ENCODE results near the gene EIF4H. TPM values are rescaled to one million over a fixed set of nuclear protein-coding genes. Genes with fewer than 3 reads are reported as not detected.
A peak's percentile ranks its signal among the peaks of the same experiment; 100 is the strongest.

The EIF4H gene
- total and polyA plus RNA-seq, 3 donors from 2014 or later, result 142 to 217 (median 157) TPM

DNA sequence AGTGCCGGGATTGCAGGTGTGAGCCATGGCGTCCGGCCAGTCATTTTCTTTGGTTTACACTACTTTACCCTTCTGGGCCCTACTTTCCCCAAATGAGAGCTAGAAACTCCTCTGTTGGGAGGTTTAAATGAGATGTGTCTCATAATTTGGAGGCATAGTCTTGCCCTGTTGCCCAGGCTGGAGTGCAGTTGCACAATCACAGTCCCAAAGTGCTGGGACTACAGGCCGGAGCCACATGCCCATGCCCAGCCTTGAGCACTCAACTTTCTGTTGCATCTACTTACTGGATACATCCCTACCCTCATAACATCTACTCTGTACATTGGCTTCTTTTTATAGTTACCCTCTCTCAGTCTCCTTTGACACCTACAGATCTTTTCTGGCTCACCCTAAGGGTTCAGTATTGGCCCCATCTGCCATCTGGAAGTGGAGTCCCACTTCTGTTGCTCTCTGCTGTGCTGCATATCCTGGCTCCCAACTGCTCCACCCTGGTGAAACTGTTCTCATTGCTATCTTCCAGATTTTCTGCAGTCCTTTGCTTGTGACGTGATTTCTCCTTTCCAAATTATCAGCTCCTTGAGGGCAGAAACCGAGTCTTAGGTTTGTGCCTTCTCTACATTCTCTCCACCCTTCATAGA is 8.4 kb downstream of the EIF4H start:
- intact Hi-C loops (cut with DNase I; ENCODE audit: low total_unique reads), result no loop called here
- Histone ChIP-seq H3K27me3 (no peaks in the 10 kb centered on the region), H3K36me3 (ENCODE audit: low read depth, missing control alignments) (no peaks in the 10 kb centered on the region), H3K9me3 (no peaks in the 10 kb centered on the region), H3K4me3 (no peak overlapping the region), H3K4me1 (peaks cover 33% of the 10 kb centered on the region), H3K27ac (no peak overlapping the region)
- DNase-seq, result no peak
- TF ChIP-seq POLR2A (IDR thresholded peaks at IDR 0.05), result no peak
- TF ChIP-seq, protein P1, sequence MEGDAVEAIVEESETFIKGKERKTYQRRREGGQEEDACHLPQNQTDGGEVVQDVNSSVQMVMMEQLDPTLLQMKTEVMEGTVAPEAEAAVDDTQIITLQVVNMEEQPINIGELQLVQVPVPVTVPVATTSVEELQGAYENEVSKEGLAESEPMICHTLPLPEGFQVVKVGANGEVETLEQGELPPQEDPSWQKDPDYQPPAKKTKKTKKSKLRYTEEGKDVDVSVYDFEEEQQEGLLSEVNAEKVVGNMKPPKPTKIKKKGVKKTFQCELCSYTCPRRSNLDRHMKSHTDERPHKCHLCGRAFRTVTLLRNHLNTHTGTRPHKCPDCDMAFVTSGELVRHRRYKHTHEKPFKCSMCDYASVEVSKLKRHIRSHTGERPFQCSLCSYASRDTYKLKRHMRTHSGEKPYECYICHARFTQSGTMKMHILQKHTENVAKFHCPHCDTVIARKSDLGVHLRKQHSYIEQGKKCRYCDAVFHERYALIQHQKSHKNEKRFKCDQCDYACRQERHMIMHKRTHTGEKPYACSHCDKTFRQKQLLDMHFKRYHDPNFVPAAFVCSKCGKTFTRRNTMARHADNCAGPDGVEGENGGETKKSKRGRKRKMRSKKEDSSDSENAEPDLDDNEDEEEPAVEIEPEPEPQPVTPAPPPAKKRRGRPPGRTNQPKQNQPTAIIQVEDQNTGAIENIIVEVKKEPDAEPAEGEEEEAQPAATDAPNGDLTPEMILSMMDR (IDR thresholded peaks at IDR 0.05), result no peak
- WGBS, 2 donors, result 72 to 74% methylated on average over 6 of the region's 6 CpGs

DNA sequence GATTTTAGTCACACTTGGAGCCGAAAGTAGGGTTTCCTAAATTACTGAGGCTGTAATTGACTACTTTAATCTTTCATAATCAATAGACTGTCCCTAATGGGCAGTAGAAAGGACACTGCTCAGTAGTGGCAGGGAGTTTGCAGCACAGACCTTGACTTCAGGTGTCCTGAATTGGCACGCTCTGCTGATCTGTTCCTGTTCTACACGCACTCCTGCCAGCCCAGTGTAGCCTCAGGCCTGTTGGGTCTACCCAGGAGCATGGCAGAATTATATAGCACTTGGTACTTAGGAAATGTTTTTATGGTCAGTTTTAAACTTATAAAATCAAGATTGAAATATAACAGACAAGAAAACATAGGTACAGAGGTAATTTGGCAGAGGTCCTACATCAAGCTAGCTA is 9.0 kb downstream of the EIF4H start:
- Histone ChIP-seq H3K27ac (no peak overlapping the region), H3K36me3 (ENCODE audit: low read depth, missing control alignments) (no peaks in the 10 kb centered on the region), H3K4me1 (peaks cover 31% of the 10 kb centered on the region), H3K9me3 (no peaks in the 10 kb centered on the region), H3K27me3 (no peaks in the 10 kb centered on the region), H3K4me3 (no peak overlapping the region)
- TF ChIP-seq, protein P1 (IDR thresholded peaks at IDR 0.05), result no peak
- no peak for TF ChIP-seq POLR2A (IDR thresholded peaks at IDR 0.05)
- no peak for DNase-seq
- WGBS, 2 donors, result 61 to 68% methylated on average over 3 of the region's 3 CpGs
- intact Hi-C loops (cut with DNase I; ENCODE audit: low total_unique reads), result no loop called here

DNA sequence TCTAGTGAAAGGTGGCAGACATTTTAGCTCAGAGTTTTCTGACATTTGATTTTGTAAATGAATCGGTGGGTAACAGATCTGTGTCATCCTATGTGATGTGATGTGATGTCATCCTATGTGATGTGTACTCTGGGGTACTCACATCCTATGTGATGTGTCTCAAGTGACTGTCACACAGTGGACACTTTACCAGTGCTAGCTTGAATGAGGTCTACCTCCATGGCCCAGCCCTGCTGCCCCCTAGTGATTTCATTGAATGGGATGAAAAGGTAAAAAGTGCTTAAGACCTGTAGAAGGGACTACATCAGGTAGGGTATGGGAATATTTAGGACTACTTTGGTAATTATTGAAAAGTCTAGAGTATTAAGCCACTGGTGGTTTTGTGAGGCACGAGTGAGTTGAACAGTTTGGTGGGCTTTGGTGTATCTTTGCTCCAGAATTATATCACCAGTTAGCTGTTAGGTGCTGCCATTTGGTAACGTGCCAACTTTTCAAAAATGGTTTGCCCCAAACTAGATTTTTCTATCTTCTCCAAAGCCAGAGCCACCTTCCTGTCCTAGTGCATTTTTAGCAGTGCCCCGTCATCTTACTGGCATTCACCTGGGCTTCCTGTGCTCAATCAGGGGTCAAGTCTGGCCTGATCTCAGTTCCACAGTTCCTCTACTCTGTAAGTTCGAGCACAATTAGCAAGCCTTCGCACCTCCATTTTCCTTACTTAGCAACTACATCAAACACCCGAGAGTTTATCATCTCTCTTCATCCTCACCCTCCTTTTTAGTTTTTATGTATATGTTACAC is 9.7 kb downstream of the EIF4H start:
- Histone ChIP-seq H3K27me3 (no peaks in the 10 kb centered on the region), H3K27ac (no peak overlapping the region), H3K4me1 (peaks cover 27% of the 10 kb centered on the region), H3K36me3 (ENCODE audit: low read depth, missing control alignments) (no peaks in the 10 kb centered on the region), H3K9me3 (no peaks in the 10 kb centered on the region), H3K4me3 (no peak overlapping the region)
- TF ChIP-seq, protein P1 (IDR thresholded peaks at IDR 0.05), result no peak
- no peak for TF ChIP-seq POLR2A (IDR thresholded peaks at IDR 0.05)
- DNase-seq, result no peak
- 67 to 68% methylated on average over 7 of the region's 7 CpGs for WGBS, 2 donors
- intact Hi-C loops (cut with DNase I; ENCODE audit: low total_unique reads), result no loop called here

DNA sequence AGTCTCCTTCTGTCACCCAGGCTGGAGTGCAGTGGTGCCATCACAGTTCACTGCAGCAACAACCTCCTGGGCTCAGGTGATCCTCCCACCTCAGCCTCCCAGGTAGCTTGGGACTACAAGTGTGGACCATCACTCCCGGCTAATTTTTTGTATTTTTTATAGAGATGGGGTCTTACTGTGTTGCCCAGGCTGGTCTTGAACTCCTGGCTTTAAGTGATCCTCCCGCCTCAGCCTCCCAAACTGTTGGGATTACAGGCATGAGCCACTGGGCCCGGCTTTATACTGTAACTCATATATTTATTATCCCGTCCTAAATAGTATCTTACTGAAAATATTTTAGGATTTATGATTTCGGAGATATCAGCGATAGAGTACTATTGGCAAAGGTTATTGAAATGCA is 10.9 kb downstream of the EIF4H start:
- intact Hi-C loops (cut with DNase I; ENCODE audit: low total_unique reads), result no loop called here
- WGBS, 2 donors, result 84 to 87% methylated on average over 6 of the region's 6 CpGs
- H3K27ac ChIP-seq, result peak overlapping the region in 1 of 2 donors; percentile 34
- H3K27me3 ChIP-seq, result no peaks in the 10 kb centered on the region
- no peaks in the 10 kb centered on the region for H3K9me3 ChIP-seq
- H3K4me1 ChIP-seq, result peaks cover 26% of the 10 kb centered on the region
- no peak for TF ChIP-seq POLR2A (IDR thresholded peaks at IDR 0.05)
- TF ChIP-seq, protein P1 (IDR thresholded peaks at IDR 0.05), result no peak
- no peaks in the 10 kb centered on the region for H3K36me3 ChIP-seq (ENCODE audit: low read depth, missing control alignments)
- no peak overlapping the region for H3K4me3 ChIP-seq
- DNase-seq, result no peak
